Stomach smooth muscle (tissue), 2 donors: Measurements from ENCODE around the gene CDV3.
"Not testable (repeated sequence)": the region's sequence is repeated elsewhere in the genome, so short reads cannot be mapped to it uniquely, and the experiment has no call there.

Source experiments
- H3K27ac ChIP-seq: one replicate; pipeline ENCODE4 v1.7.0; 2013; ENCODE audit warnings: mild to moderate bottlenecking, low read length, inconsistent platforms
- H3K27me3 ChIP-seq, 2 donors: one replicate each; pipeline ENCODE4 v1.7.0; 2013; ENCODE audit warnings: low read length in 2 of 2; ENCODE audit not compliant: insufficient read depth in 2 of 2, control insufficient read depth in 1 of 2
- H3K36me3 ChIP-seq, 2 donors: one replicate each; pipeline ENCODE4 v1.7.0; 2013; ENCODE audit warnings: low read length in 2 of 2; ENCODE audit not compliant: control insufficient read depth in 2 of 2, insufficient read depth in 2 of 2
- H3K4me1 ChIP-seq: one replicate; pipeline ENCODE4 v1.7.0; 2013; ENCODE audit warnings: low read length; ENCODE audit not compliant: control insufficient read depth, insufficient read depth
- H3K4me3 ChIP-seq, 2 donors: one replicate each; pipeline ENCODE4 v1.7.0; 2013; ENCODE audit warnings: low read length in 2 of 2
- H3K9ac ChIP-seq, 2 donors: one replicate each; pipeline ENCODE4 v1.7.0; 2013; ENCODE audit warnings: low read length in 2 of 2, mild to moderate bottlenecking in 1 of 2
- H3K9me3 ChIP-seq, 2 donors: one replicate each; pipeline ENCODE4 v1.7.0; 2013; ENCODE audit warnings: low read length in 2 of 2; ENCODE audit not compliant: control insufficient read depth in 2 of 2
- donor health status: healthy.
- donor health status: Pancreatic carcinoma.

Gene CDV3, protein sequence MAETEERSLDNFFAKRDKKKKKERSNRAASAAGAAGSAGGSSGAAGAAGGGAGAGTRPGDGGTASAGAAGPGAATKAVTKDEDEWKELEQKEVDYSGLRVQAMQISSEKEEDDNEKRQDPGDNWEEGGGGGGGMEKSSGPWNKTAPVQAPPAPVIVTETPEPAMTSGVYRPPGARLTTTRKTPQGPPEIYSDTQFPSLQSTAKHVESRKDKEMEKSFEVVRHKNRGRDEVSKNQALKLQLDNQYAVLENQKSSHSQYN

GRCh38 chr3:133573629-133574194 lies at the start of gene CDV3:
Gene CDV3, plus strand, starts transcription at chr3:133573686. Its CDS starts 359 bp downstream, at chr3:133574045.
- H3K9me3 ChIP-seq = no peaks in the 10 kb centered on the region
- H3K27me3 ChIP-seq = no peaks in the 10 kb centered on the region
- peak within 1 kb of the TSS; percentile 91 for H3K27ac ChIP-seq
- peaks cover 5% of the 10 kb centered on the region in 2 donors for H3K36me3 ChIP-seq
- H3K9ac ChIP-seq = peak within 1 kb of the TSS; percentile 94 to 95
- H3K4me1 ChIP-seq = peaks cover 19% of the 10 kb centered on the region
- peak within 1 kb of the TSS; percentile 83 to 99 for H3K4me3 ChIP-seq

DNA sequence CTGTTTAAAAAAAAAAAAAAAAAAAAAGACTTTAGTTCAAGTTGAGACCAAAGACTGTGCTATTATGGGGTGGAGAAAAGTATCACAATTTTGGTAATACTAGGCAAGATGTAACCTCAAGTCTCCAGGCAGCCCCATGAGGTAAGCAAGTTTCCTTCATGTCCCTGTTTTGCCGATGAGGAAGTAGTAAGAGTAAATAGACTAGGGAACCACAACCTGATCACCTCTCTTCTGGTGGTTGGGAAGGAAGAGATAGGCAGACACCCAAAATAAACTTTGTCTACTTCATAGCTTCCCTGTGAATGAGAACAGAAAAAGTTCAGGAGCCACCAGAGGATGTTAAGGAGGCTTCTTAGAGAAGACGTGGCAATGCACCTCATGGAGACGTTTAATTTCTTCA lies 49.7 kb upstream of the CDV3 start:
- H3K9ac ChIP-seq, H3K4me1 ChIP-seq, H3K27ac ChIP-seq, H3K27me3 ChIP-seq, H3K9me3 ChIP-seq, H3K36me3 ChIP-seq, H3K4me3 ChIP-seq: not testable (repeated sequence)

DNA sequence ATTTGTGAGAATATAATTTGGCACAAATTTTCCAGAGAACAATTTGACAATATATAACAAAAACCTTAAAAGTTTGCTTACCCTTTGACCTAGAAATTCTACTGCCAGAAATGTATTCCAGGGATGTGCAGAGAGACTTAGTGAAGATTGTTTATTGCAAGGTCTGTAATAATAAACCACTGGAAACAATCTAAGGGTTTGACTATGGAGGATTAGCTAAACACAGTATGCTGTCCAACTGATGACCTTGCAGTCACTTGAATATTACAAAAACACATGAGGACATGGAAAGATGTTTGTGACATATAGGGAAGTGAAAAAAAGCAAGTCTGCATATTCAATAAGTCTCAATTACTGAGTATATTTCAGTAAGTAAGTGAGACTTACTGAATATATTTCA lies 48.1 kb upstream of the CDV3 start:
- Histone ChIP-seq H3K9me3 (peaks cover 0 to 5% of the 10 kb centered on the region in 2 donors), H3K4me3 (no peak overlapping the region), H3K27ac (no peak overlapping the region), H3K27me3 (no peaks in the 10 kb centered on the region), H3K9ac (no peak overlapping the region), H3K36me3 (no peaks in the 10 kb centered on the region), H3K4me1 (no peaks in the 10 kb centered on the region)

DNA sequence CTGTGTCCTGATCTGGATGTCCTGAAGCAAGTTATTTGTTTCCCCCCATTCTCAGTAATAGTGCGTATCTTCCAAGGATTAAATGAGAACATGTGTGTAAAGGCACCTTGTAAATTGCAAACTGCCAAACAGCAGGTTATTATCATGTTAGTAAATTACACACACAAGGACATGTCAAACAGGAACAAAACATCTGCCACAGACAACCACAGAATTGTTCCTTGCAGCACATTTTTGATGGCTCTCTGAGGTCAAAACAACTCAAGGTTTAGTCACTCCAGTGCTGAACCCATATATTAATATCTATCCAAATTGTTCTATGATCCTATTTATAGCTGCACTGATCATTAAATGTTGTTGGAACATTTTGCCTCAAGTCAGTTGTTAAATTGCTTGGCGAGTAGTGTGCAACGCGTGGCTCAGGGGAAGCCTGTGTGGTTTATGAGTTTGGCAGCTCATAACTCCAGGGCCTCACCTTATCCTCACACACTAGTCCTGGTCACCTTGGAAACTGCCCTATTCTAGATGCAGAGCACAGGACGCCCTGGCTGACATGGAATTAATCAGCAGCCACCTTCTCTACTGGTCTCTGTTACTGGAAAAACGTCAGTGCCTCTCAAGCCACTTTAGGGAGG lies 46.3 kb upstream of the CDV3 start:
- H3K36me3 ChIP-seq = no peaks in the 10 kb centered on the region
- no peak overlapping the region for H3K9ac ChIP-seq
- H3K9me3 ChIP-seq = peaks cover 0 to 5% of the 10 kb centered on the region in 2 donors
- no peaks in the 10 kb centered on the region for H3K27me3 ChIP-seq
- no peaks in the 10 kb centered on the region for H3K4me1 ChIP-seq
- no peak overlapping the region for H3K4me3 ChIP-seq
- no peak overlapping the region for H3K27ac ChIP-seq

- Histone ChIP-seq H3K4me3 (no peak overlapping the region), H3K27ac (no peak overlapping the region), H3K36me3 (no peaks in the 10 kb centered on the region), H3K4me1 (no peaks in the 10 kb centered on the region), H3K27me3 (no peaks in the 10 kb centered on the region), H3K9ac (no peak overlapping the region), H3K9me3 (peaks cover 0 to 5% of the 10 kb centered on the region in 2 donors)
Observed at GRCh38 chr3:133529809-133530208, 43.7 kb upstream of the CDV3 start.

DNA sequence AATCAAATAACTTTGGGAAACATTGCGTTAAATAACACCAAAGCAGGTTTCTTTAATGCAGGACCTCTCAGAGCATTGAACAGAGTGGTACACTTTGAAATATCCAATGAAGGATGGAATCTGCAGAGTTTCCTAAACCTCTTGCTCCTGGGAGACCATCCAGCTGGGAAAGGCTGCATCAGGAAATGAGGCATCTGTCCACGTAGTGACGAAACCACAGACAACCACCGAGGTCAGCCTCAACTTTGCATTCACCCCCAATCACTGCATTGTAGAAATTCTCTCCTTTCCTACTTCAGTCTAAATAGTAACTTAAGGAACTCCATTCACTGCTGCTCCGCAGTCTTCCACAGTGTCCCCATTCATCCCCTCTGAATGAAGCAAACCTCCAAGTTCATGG lies 41.5 kb upstream of the CDV3 start:
- Histone ChIP-seq H3K27me3 (no peaks in the 10 kb centered on the region), H3K4me1 (peaks cover 7% of the 10 kb centered on the region), H3K27ac (no peak overlapping the region)

DNA sequence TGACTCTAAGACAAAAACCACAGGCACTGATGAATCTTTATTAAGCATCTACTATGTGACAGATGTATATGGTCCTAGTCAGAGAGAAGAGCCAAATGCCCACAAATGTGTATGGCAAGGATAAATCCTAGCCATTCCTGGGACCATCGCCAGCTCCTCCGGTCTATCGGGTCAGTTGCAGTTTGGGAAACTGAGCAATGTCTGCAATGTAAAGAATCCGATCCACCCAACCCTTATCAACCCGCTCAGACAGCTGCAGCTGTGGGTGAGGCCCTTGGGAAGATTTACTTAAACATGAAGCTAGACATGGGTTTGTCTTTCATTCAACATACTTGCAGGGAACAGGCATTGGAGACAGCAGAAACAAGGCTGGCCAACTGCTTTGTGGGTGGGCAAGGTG lies 40.5 kb upstream of the CDV3 start:
- Histone ChIP-seq H3K27me3 (no peaks in the 10 kb centered on the region), H3K9ac (no peak overlapping the region), H3K27ac (no peak overlapping the region), H3K4me3 (no peak overlapping the region), H3K9me3 (peaks cover 0 to 5% of the 10 kb centered on the region in 2 donors), H3K4me1 (peaks cover 7% of the 10 kb centered on the region), H3K36me3 (no peaks in the 10 kb centered on the region)

More for the DNA sequence above, 41.5 kb upstream of the CDV3 start:
- no peak overlapping the region for H3K9ac ChIP-seq
- no peaks in the 10 kb centered on the region for H3K36me3 ChIP-seq
- peaks cover 0 to 5% of the 10 kb centered on the region in 2 donors for H3K9me3 ChIP-seq
- no peak overlapping the region for H3K4me3 ChIP-seq

- Histone ChIP-seq H3K36me3 (no peaks in the 10 kb centered on the region), H3K27ac (peak overlapping the region; percentile 2), H3K9me3 (no peaks in the 10 kb centered on the region), H3K4me1 (peaks cover 7% of the 10 kb centered on the region), H3K27me3 (no peaks in the 10 kb centered on the region), H3K9ac (no peak overlapping the region), H3K4me3 (no peak overlapping the region)
Observed at GRCh38 chr3:133535971-133536881, 37.3 kb upstream of the CDV3 start.

- not testable (repeated sequence) for H3K9ac ChIP-seq, H3K36me3 ChIP-seq, H3K4me3 ChIP-seq, H3K27me3 ChIP-seq, H3K27ac ChIP-seq, H3K4me1 ChIP-seq, H3K9me3 ChIP-seq
Observed at GRCh38 chr3:133537131-133537530, 36.4 kb upstream of the CDV3 start.

DNA sequence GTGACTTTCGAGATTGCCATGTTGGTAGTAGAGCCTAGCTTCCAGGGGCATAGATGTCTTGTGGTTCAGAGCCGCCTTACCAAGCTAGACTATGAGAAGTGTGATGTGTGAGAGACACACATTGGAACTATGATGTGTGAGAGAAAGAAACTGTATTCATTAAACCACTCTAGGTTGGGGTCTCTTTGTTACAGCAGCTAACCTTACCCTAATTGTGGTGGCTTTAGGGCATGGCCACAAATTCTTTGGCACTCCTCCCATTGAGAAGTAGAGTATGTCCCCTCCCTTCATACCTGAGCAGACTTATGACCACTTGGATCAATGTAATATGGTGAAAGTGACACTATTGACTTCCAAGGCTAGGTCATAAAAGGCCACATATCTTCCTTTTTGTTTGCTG lies 35.3 kb upstream of the CDV3 start:
- H3K36me3 ChIP-seq = no peaks in the 10 kb centered on the region

More for the DNA sequence above, 35.3 kb upstream of the CDV3 start:
- peaks cover 7% of the 10 kb centered on the region for H3K4me1 ChIP-seq
- H3K9me3 ChIP-seq = no peaks in the 10 kb centered on the region
- H3K27ac ChIP-seq = no peak overlapping the region
- H3K4me3 ChIP-seq = no peak overlapping the region
- H3K27me3 ChIP-seq = no peaks in the 10 kb centered on the region
- H3K9ac ChIP-seq = no peak overlapping the region
